Fibroblast of skin of scalp (primary cell): ENCODE results near the gene ARHGEF19.
A peak's percentile ranks its signal among the peaks of the same experiment; 100 is the strongest.
"Not testable (repeated sequence)": the region's sequence is repeated elsewhere in the genome, so short reads cannot be mapped to it uniquely, and the experiment has no call there.

ENCODE experiments used
- DNase-seq: peaks from one replicate; pipeline ENCODE4 v3.0.0-alpha.2; 2013

ARHGEF19 gene

GRCh38 chr1:16243936-16244649, 31.6 kb upstream of the ARHGEF19 start:
- peak; percentile 79 for DNase-seq

- no peak for DNase-seq
These were observed 30.8 kb upstream of the ARHGEF19 start for GRCh38 chr1:16243215-16243610.

GRCh38 chr1:16242556-16243214, 30.2 kb upstream of the ARHGEF19 start:
- no peak for DNase-seq

- no peak for DNase-seq
These were observed 28.8 kb upstream of the ARHGEF19 start for GRCh38 chr1:16241221-16241708.

GRCh38 chr1:16239972-16240491, 27.6 kb upstream of the ARHGEF19 start:
- no peak for DNase-seq

- no peak for DNase-seq
These were observed 24.9 kb upstream of the ARHGEF19 start for GRCh38 chr1:16237343-16237830.

GRCh38 chr1:16236511-16237342, 24.3 kb upstream of the ARHGEF19 start, which contains the start of gene CPLANE2:
CPLANE2 (minus strand) TSS chr1:16237183; CDS start chr1:16236742, 441 bp downstream.
- DNase-seq = peak; percentile 89

- no peak for DNase-seq
These were observed 23.6 kb upstream of the ARHGEF19 start for GRCh38 chr1:16235944-16236510.

- DNase-seq = no peak
These were observed 22.9 kb upstream of the ARHGEF19 start for GRCh38 chr1:16235347-16235746.

- DNase-seq = no peak
These were observed 21.0 kb upstream of the ARHGEF19 start for GRCh38 chr1:16233431-16233830.

GRCh38 chr1:16232316-16232710, 19.9 kb upstream of the ARHGEF19 start:
- no peak for DNase-seq

- no peak for DNase-seq
These were observed 19.2 kb upstream of the ARHGEF19 start for GRCh38 chr1:16231331-16232315.

- no peak for DNase-seq
These were observed 18.3 kb upstream of the ARHGEF19 start for GRCh38 chr1:16230744-16231143.

GRCh38 chr1:16229976-16230740, 17.7 kb upstream of the ARHGEF19 start:
- no peak for DNase-seq

GRCh38 chr1:16226490-16227179, 14.2 kb upstream of the ARHGEF19 start:
- no peak for DNase-seq

- no peak for DNase-seq
These were observed 13.7 kb upstream of the ARHGEF19 start for GRCh38 chr1:16226129-16226489.

GRCh38 chr1:16224472-16224871, 12.0 kb upstream of the ARHGEF19 start:
- no peak for DNase-seq

- DNase-seq = not testable (repeated sequence)
These were observed 10.3 kb upstream of the ARHGEF19 start for GRCh38 chr1:16222716-16223115.

- no peak for DNase-seq
These were observed 9.0 kb upstream of the ARHGEF19 start for GRCh38 chr1:16221499-16221898.
